Posterior cingulate gyrus (tissue), 11 donors: ENCODE measurements around the gene PDE8A.

Experiments used
- DNase-seq, 10 donors: peaks; one replicate each; pipeline versions ENCODE4 v3.0.0 to v3.0.0-alpha.2; 2020 to 2021; ENCODE audit warnings: mixed read lengths in 3 of 10
- intact Hi-C: fragments of 100-400 bp; cut with DNase I; formaldehyde crosslinking; loops from one replicate; pipeline ENCODE4 v1.15.1; 2023

The PDE8A gene

DNA sequence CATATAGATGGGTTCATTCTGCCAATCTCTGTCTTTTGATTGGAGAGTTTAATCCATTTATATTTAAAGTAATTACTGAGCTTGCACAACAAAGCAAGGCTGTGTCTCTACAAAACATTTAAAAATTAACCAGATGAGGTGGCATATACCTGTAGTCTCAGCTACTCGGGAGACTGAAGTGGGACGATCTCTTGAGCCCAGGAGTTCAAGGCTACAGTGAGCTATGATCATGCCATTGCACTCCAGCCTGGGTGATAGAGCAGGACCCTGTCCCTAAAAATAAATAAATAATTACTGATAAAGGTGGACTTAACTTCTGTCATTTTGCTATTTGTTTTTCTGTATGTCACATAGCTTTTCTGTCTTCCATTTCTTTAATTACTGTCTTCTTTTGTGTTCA lies 78.1 kb downstream of the PDE8A start:
- DNase-seq, result no peak
- intact Hi-C loops, result no loop called here

DNA sequence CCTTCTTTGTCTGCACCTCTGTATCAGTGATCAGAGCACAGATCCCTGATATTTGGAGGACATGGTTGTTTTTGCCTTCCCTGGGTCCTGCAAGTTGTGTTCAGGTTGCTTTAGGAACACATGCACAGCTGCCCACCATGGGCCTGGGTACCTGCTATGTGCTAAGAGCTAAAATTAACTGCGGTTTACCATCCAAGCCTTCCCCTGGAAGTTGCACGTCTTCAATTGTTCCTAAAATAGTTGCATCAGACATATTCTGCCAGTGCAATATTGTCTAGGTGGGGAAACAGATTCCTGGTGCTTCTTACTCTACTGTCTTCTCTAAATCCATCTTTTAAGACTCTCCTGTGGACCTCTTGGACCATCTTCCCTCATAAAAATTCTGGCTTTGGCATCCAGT lies 80.9 kb downstream of the PDE8A start:
- DNase-seq, result no peak
- intact Hi-C loops, result no loop called here

DNA sequence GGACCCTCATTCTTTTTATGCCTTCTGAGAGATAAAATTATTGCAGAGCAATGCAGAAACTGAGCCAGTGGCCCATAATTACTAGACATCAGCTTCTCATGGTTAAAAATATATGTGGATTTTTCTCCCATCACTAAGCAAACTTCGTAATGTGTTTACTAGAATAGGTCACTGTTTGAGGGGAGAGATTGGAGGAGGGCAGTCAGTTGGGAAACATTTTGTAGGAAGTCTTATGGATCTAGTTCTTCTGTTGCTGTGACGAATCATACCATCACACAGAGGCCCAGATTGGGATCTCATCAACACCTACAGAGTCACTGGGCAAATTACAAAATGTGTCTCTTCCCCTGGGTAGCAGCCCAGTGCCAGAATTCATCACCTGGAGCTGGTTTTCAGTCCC lies 81.4 kb downstream of the PDE8A start:
- no peak for DNase-seq
- intact Hi-C loops, result no loop called here

DNA sequence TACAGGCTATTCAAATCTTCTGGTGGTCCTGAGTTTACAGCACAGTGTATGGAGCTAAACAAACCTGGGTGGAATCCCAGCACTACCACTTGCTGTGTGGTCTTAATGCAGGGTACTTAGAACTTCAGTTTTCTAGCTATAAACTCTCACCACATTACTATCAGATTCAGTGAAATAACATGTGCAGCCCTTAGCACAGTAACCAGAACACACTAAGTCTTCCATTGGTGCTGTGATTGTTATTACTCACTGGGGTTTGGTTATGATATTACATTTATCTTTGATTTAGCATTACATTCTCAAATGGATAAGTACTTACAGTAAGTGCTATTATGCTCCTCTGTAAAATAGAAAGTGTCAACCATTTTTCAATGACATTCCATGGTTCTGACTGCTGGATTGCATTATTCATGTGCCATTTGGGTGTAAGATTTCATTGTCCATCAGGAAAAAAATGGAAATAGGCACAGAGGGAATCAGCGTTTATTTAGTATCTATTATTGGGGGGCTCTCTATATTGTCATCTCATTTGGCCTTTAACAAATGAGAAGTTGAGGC lies 81.9 kb downstream of the PDE8A start:
- intact Hi-C loops, result no loop called here
- no peak for DNase-seq

DNA sequence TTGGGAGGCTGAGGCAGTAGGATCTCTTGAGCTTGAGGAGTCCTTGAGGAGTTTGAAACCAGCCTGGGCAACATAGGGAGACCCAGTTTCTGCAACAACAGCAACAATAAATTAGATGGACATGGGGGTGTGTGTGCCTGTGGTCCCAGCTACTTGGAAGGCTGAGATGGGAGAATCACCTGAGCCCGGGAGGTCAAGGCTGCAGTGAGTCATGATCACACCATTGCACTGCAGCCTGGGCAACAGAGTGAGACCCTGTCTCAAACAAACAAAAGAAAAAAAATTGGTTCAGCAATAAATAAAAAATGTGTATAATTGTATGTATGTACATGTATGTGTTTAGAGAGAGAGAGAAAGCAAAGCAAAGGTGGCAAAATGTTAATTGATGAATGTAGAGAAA lies 83.1 kb downstream of the PDE8A start:
- DNase-seq, result no peak
- intact Hi-C loops, result no loop called here

DNA sequence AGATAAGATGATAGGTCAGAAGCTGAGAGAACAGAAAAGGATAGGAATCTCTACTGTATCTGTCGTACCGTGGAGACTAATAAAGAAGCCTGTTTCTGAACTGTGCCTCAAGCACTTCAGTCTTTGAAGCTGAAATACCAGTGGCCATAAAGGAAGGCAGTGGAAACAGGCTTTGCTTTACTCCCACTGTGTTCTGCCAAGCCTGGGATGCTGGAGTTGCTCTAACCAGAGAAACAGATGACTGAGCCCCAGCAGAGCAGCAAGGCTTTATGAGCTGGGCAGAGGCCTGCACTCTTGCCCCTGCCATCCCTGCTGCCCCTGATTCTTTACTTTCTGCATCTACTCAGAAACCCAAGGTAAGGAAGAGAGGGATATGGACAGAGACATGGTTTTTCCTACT lies 89.4 kb downstream of the PDE8A start:
- intact Hi-C loops, result no loop called here
- no peak for DNase-seq

DNA sequence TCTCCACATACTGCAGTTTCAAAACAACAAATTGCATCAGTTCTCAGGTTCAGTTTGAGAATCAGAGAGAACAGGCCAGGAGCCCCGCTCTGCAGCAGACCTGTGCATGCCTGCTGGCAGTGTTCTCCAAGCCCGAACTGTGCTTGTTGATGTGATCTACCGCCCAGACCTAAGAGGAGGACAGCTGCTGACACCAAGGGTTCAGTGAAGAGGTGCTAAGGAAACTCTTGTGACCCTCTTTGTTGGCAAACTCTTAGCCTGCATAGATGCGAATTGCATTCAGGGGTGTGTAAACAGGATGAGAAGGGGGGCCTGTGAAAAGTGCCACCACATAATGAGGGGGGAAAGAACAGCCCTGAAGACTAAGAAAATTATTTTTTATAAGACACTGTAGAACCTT lies 89.8 kb downstream of the PDE8A start:
- no peak for DNase-seq
- intact Hi-C loops, result no loop called here

DNA sequence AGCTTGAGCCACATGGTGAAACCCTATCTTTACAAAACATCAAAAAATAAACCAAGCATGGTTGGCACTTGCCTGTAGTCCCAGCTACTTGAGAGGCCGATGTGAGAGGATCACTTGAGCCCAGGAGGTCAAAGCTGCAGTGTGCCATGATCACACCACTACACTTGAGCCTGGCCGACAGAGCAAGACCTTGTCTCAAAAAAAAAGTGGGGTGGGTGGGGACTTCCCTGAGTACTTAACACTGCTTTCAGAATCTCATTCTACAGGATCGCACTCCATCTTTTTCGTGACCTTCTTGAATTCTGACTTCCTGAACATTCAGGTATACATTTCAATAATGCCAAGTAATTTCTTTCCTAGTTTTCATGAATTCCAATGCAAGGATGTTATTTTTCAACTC lies 91.3 kb downstream of the PDE8A start:
- no peak for DNase-seq
- intact Hi-C loops, result no loop called here

DNA sequence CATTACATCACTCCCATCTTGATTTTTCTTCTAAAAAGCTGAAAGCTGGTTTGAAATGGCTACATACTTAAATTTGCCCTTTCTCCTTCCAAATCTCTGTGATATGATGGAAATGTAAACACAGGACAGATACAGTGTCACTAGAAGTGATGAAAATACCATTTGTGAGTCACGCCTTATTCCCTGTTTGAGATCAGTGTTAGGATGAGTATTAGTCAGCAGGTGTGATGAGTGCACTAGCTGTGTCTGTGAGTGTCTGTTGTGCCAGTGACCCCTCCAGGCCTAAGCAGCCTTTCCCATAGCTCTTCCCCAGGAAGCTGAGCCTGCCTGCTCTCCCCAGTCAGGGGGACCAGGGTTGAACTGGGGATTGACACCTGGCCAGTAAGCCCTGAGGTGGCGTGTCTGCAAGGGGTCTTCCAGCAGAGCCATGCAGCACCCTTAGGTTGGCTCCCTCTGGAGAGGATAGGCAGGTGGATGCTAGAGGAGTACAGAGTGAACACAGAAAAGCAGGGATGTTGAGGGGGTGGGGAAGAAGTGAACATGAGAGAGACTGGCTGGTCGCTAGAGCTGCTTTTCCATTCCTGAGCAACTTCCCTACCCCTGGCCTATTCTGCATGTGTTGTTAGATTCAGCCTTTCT lies 92.0 kb downstream of the PDE8A start:
- intact Hi-C loops, result no loop called here
- no peak for DNase-seq

DNA sequence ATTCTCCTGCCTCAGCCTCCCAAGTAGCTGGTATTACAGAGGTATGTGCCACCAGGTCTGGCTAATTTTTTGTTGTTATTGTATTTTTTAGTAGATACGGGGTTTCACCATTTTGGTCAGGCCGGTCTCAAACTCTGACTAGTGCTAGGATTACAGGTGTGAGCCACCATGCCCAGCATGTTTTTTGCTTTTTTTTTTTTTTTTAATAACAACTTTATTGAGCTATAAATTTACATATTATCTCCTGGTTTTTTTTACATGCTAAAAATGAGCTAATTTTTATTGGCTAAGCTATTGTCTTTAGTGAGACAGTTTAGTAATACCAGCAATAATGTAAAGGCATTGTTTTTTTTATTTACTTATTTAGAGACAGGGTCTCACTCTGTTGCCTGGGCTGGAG lies 105.2 kb downstream of the PDE8A start:
- intact Hi-C loops, result no loop called here
- DNase-seq, result no peak

DNA sequence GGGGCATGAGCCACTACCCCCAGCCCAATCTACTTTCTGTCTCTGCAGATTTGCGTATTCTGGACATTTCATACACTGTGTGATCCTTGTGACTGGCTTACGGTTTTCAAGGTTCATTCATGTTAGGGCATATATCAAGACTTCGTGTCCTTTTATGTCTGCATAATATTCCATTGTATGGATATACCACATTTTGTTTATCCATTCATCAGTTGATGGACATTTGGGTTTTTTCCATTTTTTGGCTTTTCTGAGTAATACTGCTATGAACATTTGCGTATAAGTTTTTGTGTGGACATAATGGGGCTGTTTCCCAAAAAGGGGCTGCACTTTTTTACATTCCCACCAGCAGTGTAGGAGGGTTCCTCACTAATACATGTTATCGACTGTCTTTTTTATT lies 106.6 kb downstream of the PDE8A start:
- intact Hi-C loops, result no loop called here

DNA sequence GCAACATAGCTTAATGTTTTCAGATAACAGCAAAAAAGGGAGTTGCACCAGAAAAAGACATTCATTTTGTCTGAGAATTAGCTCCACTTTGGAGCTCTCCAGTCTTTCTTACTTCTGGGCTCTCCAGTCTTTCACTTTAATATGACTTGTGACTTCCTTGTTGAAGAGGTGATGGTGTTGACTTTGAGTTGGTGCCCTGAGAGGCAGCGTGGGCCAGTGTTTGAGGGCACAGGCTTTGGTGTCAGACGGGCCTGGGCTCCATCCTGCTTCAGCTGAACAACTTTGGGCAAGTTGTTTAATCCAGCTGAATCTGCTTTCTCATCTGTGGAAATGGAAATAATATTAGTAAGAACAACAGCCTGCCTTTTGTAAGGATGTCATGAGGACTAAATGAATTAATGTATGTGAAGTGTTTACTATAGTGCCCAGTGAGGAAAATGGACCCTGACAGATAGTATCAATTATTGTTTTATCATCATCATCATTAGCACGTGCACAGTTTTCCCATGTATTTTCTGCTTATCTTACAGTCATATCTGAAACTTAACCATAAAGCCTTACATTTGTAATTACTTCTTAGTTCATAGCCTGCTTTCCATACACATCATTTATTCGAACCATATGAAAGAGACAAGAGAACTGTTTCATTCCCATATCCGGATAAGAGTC lies 108.4 kb downstream of the PDE8A start:
- DNase-seq, result no peak
- intact Hi-C loops, result no loop called here

More for the DNA sequence above, 106.6 kb downstream of the PDE8A start:
- DNase-seq, result no peak

DNA sequence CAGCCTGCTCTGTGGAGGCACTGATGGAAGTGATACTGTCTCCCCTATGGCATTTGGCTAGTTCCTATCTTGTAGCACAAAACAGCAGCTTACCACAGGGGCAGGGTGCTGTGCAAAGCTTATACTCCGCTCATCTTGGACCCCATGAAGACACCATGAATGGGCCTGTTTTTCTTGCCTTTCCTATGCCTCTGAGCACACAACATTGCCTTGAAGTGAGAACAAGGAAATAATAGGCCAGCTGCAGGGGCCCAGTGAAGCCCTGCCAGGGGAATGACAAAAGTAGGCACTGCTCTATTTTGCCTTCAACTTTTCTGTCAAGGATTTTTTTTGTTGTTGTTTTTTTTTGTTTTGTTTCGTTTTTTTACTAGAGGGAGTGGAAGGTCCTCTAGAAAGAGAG lies 110.3 kb downstream of the PDE8A start:
- DNase-seq, result peak in 5 of 10 donors; percentile 11 to 90 (median 39)
- intact Hi-C loops, result no loop called here

DNA sequence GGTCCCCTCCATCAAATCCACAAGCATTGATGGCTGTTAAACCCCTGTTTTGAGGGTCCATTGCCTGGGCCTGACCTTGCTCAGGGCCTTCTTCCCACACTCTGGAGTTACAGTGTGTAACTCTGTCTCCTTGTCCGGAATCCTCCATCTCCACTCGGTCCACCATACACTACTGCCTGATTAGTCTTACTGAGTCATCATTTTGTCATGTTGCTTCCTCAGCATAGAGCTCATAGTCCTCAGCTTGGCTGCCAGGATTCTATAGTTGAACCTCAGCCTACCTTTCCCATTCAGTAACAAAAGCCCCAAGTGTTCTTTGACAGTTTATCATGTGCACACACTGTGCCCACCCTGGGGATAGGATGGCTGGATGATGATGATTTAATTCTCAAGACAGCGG lies 113.0 kb downstream of the PDE8A start:
- intact Hi-C loops, result no loop called here

DNA sequence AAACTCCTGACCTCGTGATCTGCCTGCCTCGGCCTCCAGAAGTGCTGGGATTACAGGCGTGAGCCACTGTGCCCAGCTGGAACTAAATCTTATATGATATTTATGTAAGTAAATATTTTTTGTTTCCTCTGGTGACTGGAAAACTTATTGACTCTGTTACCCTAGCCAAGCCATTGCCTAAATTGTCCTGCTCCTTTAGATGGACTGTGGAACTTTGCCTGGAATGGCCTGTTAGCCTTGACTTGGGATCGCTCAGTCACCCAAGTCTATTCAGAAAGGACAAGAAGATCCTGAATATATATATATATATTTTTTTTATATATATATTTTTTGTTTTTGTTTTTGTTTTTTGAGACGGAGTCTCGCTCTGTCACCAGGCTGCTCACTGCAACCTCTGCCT lies 113.9 kb downstream of the PDE8A start:
- no peak for DNase-seq
- intact Hi-C loops, result no loop called here

More for the DNA sequence above, 113.0 kb downstream of the PDE8A start:
- no peak for DNase-seq

DNA sequence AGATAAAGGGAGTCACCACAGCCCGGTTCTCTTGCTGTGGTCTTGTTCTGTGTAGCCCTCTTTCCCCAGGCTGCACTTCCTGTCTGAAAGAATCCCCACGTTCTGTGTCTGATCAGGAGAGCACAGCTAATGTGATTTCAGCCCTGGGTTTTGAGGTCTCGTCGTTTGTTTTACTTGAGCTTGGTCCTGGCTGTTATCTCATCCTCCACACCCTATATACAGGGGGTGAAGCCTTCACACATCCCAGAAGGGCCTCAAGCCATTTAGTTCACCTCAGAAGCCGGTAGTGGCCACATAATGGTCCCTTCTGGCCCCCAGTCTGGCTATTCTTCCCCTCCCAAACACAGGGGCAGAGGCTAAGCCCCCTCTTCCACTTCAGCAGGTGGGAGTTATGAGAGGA lies 115.6 kb downstream of the PDE8A start:
- no peak for DNase-seq
- intact Hi-C loops, result no loop called here

DNA sequence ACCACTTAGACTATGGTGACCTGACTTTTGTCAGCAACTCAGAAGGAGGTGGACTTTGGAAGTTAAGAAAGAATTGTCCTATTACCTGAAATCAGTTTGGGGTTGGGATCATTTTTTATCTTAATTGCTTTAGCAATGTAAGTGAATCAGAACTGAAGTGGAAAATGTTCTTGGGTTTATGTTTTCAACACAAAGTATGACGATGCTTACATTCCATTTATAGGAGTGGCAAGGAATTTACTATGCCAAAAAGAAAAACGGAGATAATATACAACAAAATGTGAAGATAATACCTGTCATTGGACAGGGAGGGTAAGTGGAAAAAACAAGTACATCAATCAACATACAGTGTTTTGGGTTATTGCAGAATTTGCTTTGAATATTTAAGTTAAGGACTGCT lies 116.1 kb downstream of the PDE8A start:
- DNase-seq, result no peak
- intact Hi-C loops, result no loop called here

DNA sequence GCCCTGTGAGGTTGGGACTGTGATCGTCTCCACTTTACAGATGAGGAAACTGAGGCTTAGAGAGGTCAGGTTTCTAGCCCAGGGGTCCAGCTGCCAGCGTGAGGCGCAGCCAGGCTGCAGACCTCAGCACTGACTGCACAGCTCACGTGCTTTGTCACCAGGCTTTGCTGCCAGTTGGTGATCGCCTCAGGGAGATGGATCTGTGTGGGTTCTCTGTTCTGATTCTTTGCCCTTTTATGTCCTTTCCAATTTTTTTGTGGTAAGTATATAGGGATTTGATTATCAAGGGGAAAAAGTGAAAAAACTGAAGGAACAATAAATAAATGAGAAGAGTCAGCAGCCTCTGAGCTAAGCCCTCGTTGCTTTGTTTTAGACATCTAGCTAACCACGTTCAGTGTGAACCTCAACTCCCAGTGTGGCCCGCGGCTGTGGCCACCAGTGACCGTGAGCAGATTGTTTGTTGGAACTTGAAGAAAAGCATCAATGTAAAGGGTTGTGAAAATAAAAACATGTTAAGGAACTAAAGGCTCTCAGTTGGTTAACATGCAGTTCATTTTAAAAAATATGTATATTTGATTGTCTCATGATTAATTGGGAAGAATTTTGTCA lies 117.6 kb downstream of the PDE8A start:
- DNase-seq, result peak in 9 of 10 donors; percentile 35 to 93 (median 54)
- intact Hi-C loops, result no loop called here

DNA sequence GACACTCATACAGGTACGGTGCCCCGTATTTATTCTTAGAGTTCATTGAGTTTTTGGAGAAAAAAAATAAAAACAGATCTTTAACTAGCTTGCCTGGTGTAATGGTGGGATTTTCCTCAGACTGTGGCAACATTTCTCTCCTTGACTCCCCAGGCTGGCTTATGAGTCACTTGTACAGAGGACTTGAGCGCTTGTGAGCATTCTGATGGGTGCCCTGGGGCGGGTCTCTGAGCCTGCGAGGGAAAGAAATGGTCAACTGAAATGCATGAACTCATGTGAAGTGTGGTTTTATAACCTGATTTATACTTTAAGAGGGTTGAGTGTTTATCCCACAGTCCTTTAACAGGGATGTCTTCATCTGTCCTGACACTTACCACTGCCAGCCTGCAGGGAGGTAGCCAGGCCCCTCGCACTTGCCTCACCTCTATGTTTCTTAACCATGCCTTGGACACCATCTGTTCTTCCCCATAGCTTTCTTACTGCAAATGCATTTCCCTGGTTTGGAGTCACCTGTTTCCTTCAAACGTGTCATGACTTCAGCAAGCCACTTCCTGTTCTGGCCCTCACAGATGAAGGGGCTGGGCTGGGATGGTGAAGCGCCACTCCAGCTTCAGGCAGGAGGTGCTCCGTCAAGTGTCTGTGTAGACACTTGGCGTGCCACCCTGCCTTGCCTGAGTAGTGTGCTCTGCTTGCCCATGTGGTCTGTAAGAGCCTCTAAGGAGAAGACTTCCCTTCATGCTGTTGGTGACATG lies 118.7 kb downstream of the PDE8A start:
- DNase-seq, result no peak

DNA sequence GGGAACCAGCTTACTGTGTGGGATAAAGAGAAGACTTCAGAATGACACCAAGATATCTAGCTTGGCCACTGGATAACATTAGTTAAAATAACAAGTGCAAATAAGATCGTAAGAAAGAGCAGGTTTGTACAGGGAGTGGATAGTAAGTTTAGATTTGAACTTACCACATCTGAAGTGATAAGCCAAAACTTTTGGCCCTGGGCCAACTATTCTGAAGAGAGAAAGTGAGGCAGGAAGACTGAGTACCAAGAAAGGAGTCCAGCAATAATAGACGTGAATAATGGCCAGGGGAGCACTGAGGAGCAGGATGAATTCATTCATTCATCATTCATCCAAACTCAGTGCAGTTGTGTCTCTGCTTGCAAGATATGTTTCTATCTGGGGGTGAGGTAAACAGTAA lies 122.9 kb downstream of the PDE8A start:
- intact Hi-C loops, result no loop called here
- no peak for DNase-seq

More for the DNA sequence above, 118.7 kb downstream of the PDE8A start:
- intact Hi-C loops, result no loop called here

DNA sequence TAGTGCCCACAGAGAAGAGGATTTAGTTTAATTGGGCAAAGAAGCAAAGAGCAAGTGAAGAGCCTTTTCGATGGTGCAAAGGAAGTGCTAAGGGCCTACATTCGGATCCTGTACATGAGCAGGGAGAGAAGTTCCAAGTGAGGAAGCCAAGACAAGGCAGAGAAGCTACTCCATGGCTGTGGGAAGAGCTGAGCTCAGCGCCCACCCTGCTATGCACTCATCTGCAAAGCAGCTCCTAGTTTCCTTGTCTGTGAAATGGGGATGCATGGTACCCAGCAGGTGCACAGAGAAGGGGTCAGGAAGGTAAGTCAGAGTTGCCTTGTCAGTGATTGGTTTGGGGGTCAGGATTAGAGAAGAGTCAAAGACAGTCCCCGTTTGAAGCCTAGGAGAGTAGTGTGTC lies 126.5 kb downstream of the PDE8A start:
- peak in 1 of 10 donors; percentile 21 for DNase-seq
- intact Hi-C loops, result no loop called here
